ENCODE measurements around the gene GOT2.
"Not testable (repeated sequence)": the region's sequence is repeated elsewhere in the genome, so short reads cannot be mapped to it uniquely, and the experiment has no call there.

Gene GOT2

DNA sequence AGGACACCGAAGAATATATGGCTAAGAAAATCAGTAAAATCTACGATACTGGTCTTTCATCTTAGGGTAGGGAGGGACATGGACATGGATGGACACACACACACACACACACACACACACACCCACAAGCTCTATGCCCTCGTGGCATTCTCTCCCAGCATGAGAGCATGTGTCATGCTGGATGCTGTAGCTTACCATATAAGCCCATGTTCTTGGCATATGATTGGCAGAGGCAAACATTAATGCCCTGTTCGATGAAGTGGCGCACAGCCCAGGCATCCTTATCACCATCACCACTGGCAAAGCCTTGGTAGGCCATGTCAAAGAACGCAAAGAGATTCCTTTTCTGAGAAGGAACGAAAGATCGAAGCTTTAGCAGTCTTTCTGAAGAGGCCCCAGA, 17.6 kb downstream of the GOT2 start:
- no peak overlapping the region for H3K27ac ChIP-seq
- no peak for TF ChIP-seq ZFX (IDR thresholded peaks at IDR 0.05)
- TF ChIP-seq, protein P1, sequence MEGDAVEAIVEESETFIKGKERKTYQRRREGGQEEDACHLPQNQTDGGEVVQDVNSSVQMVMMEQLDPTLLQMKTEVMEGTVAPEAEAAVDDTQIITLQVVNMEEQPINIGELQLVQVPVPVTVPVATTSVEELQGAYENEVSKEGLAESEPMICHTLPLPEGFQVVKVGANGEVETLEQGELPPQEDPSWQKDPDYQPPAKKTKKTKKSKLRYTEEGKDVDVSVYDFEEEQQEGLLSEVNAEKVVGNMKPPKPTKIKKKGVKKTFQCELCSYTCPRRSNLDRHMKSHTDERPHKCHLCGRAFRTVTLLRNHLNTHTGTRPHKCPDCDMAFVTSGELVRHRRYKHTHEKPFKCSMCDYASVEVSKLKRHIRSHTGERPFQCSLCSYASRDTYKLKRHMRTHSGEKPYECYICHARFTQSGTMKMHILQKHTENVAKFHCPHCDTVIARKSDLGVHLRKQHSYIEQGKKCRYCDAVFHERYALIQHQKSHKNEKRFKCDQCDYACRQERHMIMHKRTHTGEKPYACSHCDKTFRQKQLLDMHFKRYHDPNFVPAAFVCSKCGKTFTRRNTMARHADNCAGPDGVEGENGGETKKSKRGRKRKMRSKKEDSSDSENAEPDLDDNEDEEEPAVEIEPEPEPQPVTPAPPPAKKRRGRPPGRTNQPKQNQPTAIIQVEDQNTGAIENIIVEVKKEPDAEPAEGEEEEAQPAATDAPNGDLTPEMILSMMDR (conservative IDR thresholded peaks at IDR 0.05): no peak

DNA sequence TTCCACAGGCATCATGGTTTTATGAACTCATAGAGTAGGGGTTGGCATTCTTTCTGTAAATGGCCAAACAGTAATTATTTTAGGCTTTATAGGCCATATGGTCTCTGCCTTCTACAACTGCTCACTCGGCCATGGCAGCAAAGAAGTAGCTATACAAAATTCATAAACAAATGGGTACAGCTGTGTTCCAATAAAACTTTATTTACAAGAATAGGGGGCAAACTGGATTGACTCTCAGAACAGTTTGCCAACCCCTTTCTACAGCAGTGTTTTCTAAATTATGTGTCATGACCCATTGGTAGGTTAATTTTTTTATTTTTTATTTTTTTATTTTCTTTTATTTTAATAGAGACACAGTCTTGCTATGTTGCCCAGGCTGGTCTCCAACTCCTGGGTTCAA, 20.4 kb downstream of the GOT2 start:
- TF ChIP-seq, protein P1 (conservative IDR thresholded peaks at IDR 0.05): no peak
- no peak for TF ChIP-seq ZFX (IDR thresholded peaks at IDR 0.05)
- H3K27ac ChIP-seq: no peak overlapping the region

DNA sequence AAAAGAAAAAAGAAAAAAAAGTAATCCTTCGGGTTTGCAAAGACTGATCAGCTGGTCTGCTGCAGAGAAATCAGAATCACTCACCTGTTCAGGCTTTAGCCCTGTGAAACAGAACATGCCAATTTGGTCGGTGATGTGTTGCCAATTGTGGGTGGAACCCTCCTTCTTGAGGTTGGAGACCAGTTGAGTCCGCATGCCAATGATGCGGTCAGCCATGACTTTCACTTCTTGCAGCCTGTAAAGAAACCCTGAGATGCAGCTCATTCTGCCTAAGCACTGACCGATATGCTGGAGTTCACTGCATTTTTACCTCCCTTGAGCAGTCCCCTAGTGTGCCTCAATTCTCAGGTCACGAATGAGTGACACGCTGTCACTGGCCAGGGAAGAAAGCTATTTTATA, 24.8 kb downstream of the GOT2 start:
- no peak for TF ChIP-seq ZFX (IDR thresholded peaks at IDR 0.05)
- TF ChIP-seq, protein P1 (conservative IDR thresholded peaks at IDR 0.05): no peak
- no peak overlapping the region for H3K27ac ChIP-seq

DNA sequence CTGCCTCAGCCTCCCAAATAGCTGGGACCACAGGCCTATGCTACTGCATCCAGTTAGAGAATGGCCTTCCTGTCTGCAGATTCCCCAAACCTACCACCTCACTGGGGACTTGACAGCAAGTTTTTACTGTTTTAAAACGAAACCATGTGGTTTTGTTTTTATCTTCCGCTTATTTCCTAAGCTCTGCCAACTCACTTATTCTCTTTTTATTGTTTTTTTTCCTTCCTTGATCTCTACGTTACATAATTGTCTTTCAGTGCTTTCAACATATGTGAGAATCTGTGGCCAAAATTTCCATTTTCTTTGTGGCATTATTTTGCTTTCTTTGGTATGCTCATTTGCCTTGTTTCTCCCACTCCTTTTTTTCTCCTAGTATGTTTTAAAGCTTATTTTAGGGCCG, 35.0 kb downstream of the GOT2 start:
- no peak for TF ChIP-seq ZFX (IDR thresholded peaks at IDR 0.05)
- TF ChIP-seq, protein P1 (conservative IDR thresholded peaks at IDR 0.05): no peak
- H3K27ac ChIP-seq: no peak overlapping the region

DNA sequence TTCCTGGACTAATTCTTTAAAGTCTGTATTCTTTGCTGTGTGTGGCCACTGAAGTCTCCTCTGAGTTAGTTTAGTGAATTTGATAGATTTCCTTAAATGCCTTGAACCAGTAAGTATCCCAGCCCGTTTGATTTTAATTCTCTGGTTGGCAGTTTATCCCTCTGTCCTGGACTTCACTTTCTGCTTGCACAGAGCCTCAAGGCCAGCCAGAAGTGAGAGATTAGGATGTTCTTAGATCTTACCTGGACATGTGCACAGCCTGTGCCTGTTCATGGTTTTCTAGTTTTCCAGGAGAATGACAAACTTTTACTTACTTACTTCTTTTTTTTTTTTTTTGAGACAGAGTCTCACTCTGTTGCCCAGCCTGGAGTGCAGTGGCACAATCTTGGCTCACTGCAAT, 38.7 kb downstream of the GOT2 start:
- no peak for TF ChIP-seq ZFX (IDR thresholded peaks at IDR 0.05)
- TF ChIP-seq, protein P1 (conservative IDR thresholded peaks at IDR 0.05): no peak
- H3K27ac ChIP-seq: no peak overlapping the region

DNA sequence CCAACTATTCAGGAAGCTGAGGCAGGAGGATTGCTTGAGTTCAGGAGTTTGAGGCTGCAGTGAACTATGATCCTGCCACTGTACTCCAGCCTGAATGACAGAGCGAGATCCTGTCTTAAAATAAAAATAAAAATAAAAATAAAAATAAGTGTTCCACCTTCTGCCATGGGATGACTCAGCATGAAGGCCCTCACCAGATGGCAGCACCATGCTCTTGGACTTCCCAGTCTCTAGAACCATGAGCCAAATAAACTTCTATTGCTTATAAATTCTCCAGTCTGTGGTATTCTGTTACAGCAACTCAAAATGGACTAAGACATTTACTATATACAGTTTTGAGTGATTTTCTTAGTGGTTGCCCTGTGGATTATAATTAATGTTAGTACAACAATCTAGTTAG, 41.7 kb downstream of the GOT2 start:
- no peak overlapping the region for H3K27ac ChIP-seq
- TF ChIP-seq, protein P1 (conservative IDR thresholded peaks at IDR 0.05): no peak
- no peak for TF ChIP-seq ZFX (IDR thresholded peaks at IDR 0.05)

DNA sequence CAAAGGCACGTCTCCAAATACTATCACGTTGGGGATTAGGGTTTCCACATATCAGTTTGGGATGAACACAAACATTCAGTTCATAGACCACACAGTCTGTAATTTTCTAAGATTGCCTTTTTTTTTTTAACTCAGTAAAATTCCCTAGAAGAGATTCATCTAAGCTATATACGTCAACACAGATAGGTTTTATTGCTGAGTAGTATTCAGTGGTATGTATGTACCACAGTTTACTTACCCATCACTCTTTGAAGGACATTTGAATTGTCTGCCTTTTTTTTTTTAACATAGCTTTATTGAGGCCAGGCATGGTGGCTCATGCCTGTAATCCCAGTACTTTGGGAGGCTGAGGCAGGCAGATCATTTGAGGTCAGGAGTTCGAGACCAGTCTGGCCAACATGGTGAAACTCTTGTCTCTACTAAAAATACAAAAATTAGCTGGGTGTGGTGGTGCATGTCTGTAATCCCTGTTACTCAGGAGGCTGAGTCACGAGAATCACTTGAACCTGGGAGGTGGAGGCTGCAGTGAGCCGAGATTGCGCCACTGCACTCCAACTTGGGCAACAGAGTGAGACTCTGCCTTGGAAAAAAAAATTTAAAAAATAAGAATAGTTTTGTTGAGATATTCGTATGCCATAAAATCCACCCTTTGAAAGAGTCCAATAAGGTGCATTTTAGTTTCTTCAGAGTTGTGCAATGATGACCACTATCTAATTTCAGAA, 47.0 kb downstream of the GOT2 start:
- not testable (repeated sequence) for H3K27ac ChIP-seq

DNA sequence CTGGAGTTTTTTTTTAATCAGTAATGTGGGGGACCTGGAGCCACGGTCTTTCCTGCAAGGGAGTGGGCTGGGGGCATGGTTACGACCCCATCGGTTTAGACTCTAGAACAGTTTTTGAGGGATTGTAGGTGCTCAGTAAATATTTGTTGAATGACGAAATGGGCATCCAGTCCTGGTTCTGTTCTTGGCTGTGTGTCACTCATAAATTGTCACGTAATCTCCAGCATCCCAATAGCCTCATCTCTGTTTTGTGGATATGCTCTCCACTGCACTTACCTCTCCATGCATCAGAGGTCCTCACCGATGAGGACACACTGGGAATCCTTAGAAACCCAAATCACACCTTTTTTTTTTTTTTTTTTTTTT, 49.0 kb downstream of the GOT2 start:
- TF ChIP-seq ZFX (IDR thresholded peaks at IDR 0.05): no peak
- TF ChIP-seq, protein P1 (conservative IDR thresholded peaks at IDR 0.05): no peak
- peak overlapping the region; percentile 70 for H3K27ac ChIP-seq
